ENCODE data around the gene LUZP2.

The LUZP2 gene

GRCh38 chr11:24514219-24514594, 17.4 kb downstream of the LUZP2 start:
- no peak for TF ChIP-seq CTCF (IDR thresholded peaks at IDR 0.05)
- no peak for DNase-seq (ENCODE audit: low spot score)
- no peak overlapping the region for H3K4me3 ChIP-seq
- H3K27ac ChIP-seq: no peak overlapping the region

GRCh38 chr11:24515632-24516031, 18.8 kb downstream of the LUZP2 start:
- TF ChIP-seq CTCF (IDR thresholded peaks at IDR 0.05): no peak
- Histone ChIP-seq H3K27ac (no peak overlapping the region), H3K4me3 (no peak overlapping the region)
- DNase-seq (ENCODE audit: low spot score): no peak

- no peak for DNase-seq (ENCODE audit: low spot score)
- no peak overlapping the region for H3K4me3 ChIP-seq
- TF ChIP-seq CTCF (IDR thresholded peaks at IDR 0.05): no peak
Measured at GRCh38 chr11:24516638-24517037, 19.8 kb downstream of the LUZP2 start.

GRCh38 chr11:24521601-24522000, 24.7 kb downstream of the LUZP2 start:
- TF ChIP-seq CTCF (IDR thresholded peaks at IDR 0.05): no peak
- DNase-seq (ENCODE audit: low spot score): no peak
- Histone ChIP-seq H3K27ac (no peak overlapping the region), H3K4me3 (no peak overlapping the region)

More at GRCh38 chr11:24516638-24517037, 19.8 kb downstream of the LUZP2 start:
- no peak overlapping the region for H3K27ac ChIP-seq

GRCh38 chr11:24524156-24524555, 27.3 kb downstream of the LUZP2 start:
- H3K4me3 ChIP-seq: no peak overlapping the region
- DNase-seq (ENCODE audit: low spot score): no peak
- no peak overlapping the region for H3K27ac ChIP-seq
- no peak for TF ChIP-seq CTCF (IDR thresholded peaks at IDR 0.05)

GRCh38 chr11:24531528-24531927, 34.7 kb downstream of the LUZP2 start:
- no peak overlapping the region for H3K27ac ChIP-seq
- DNase-seq (ENCODE audit: low spot score): no peak
- TF ChIP-seq CTCF (IDR thresholded peaks at IDR 0.05): no peak

GRCh38 chr11:24543771-24544170, 46.9 kb downstream of the LUZP2 start:
- no peak for TF ChIP-seq CTCF (IDR thresholded peaks at IDR 0.05)
- Histone ChIP-seq H3K27ac (no peak overlapping the region), H3K4me3 (no peak overlapping the region)
- no peak for DNase-seq (ENCODE audit: low spot score)

More at GRCh38 chr11:24531528-24531927, 34.7 kb downstream of the LUZP2 start:
- H3K4me3 ChIP-seq: no peak overlapping the region

All from coronary artery (tissue), 2 donors.